IMR-90 (cell line): ENCODE results near the gene FMN1. TPM values are rescaled to one million over a fixed set of nuclear protein-coding genes. Genes with fewer than 3 reads are reported as not detected.

Source experiments
- ATAC-seq: fragments of 200-7000 bp; cut with Tn5 transposase; 2 replicates; pipeline ENCODE4 v1.9.1; 2020; ENCODE audit warnings: low read depth, mild to moderate bottlenecking, moderate library complexity
- BruUV-seq: library from RNA; stranded (reverse); fragments of 400-500 nt; replicated peaks from 2 replicates; lab custom pipeline; 2021; lab: Mats Ljungman, UMichigan
- CTCF ChIA-PET: fragments of 300-600 bp; formaldehyde crosslinking; extraction: SDS; loops from one replicate; lab custom pipeline; 2021; ENCODE audit warnings: antibody characterized with exemption; lab: Yijun Ruan, JAX
- POLR2A ChIA-PET: fragments of 300-600 bp; sonication (Branson Sonifier 250); formaldehyde crosslinking; loops from one replicate; lab custom pipeline; 2022; ENCODE audit warnings: antibody characterized with exemption; ENCODE audit not compliant: unreplicated experiment; lab: Charles Lee
- DNase-seq: peaks from one replicate; pipeline ENCODE4 v3.0.0; 2013
- H2AFZ ChIP-seq: replicated peaks from 2 replicates; pipeline ENCODE3; 2013; ENCODE audit warnings: low read length, mild to moderate bottlenecking; ENCODE audit not compliant: poor library complexity
- H2AK5ac ChIP-seq: 2 replicates; pipeline ENCODE4 v1.6.1; 2013; ENCODE audit warnings: low read depth, low read length, inconsistent platforms
- H2AK9ac ChIP-seq: replicated peaks from 2 replicates; pipeline ENCODE3; 2013; ENCODE audit warnings: mild to moderate bottlenecking, low read depth, low read length, moderate library complexity; ENCODE audit not compliant: poor library complexity
- H2BK120ac ChIP-seq: 2 replicates; pipeline ENCODE4 v1.6.1; 2013; ENCODE audit warnings: low read depth, low read length, inconsistent platforms
- H2BK15ac ChIP-seq: 3 replicates; pipeline ENCODE4 v1.6.1; 2013; ENCODE audit warnings: low read depth, low read length, inconsistent platforms
- H2BK20ac ChIP-seq: 2 replicates; pipeline ENCODE4 v1.6.1; 2013; ENCODE audit warnings: low read depth, mild to moderate bottlenecking, inconsistent platforms, low read length, moderate library complexity
- H2BK5ac ChIP-seq: 2 replicates; pipeline ENCODE4 v1.6.1; 2013; ENCODE audit warnings: mild to moderate bottlenecking, low read depth, low read length, inconsistent platforms; ENCODE audit not compliant: poor library complexity, severe bottlenecking
- H3K14ac ChIP-seq: replicated peaks from 2 replicates; pipeline ENCODE4 v1.6.1; 2013; ENCODE audit warnings: low read depth, low read length, inconsistent platforms
- H3K18ac ChIP-seq: 2 replicates; pipeline ENCODE4 v1.6.1; 2013; ENCODE audit warnings: low read depth, low read length, control low read depth
- H3K23ac ChIP-seq: 2 replicates; pipeline ENCODE4 v1.6.1; 2013; ENCODE audit warnings: low read depth, low read length, inconsistent platforms
- H3K27ac ChIP-seq: 2 replicates; pipeline ENCODE4 v1.5.1; 2013; ENCODE audit warnings: mild to moderate bottlenecking, control low read depth, low read length; ENCODE audit not compliant: insufficient read depth
- H3K27me3 ChIP-seq: 2 replicates; pipeline ENCODE4 v1.6.1; 2013; ENCODE audit warnings: low read length; ENCODE audit not compliant: control insufficient read depth, insufficient read depth
- H3K36me3 ChIP-seq: 2 replicates; pipeline ENCODE4 v1.6.1; 2013; ENCODE audit warnings: low read length, mixed read lengths; ENCODE audit not compliant: control insufficient read depth, insufficient read depth
- H3K4ac ChIP-seq: 2 replicates; pipeline ENCODE4 v1.6.1; 2013; ENCODE audit warnings: low read depth, low read length, inconsistent platforms
- H3K4me1 ChIP-seq: 2 replicates; pipeline ENCODE4 v1.6.1; 2013; ENCODE audit warnings: low read length, mixed read lengths; ENCODE audit not compliant: control insufficient read depth, insufficient read depth
- H3K4me2 ChIP-seq: 2 replicates; pipeline ENCODE4 v1.6.1; 2013; ENCODE audit warnings: low read depth, mild to moderate bottlenecking, control low read depth, low read length, moderate library complexity
- H3K4me3 ChIP-seq: 2 replicates; pipeline ENCODE4 v1.5.1; 2013; ENCODE audit warnings: low read depth, mild to moderate bottlenecking, control low read depth, low read length, moderate library complexity; ENCODE audit not compliant: insufficient read depth
- H3K56ac ChIP-seq: 2 replicates; pipeline ENCODE4 v1.6.1; 2013; ENCODE audit warnings: low read length, inconsistent platforms; ENCODE audit not compliant: insufficient read depth; ENCODE audit errors: extremely low read depth
- H3K79me1 ChIP-seq, 2 experiments: 2 replicates each; pipeline ENCODE4 v1.6.1; 2013; ENCODE audit warnings: low read length in 2 of 2, inconsistent platforms in 1 of 2, low read depth in 1 of 2
- H3K9ac ChIP-seq: 2 replicates; pipeline ENCODE4 v1.6.1; 2013; ENCODE audit warnings: low read depth, low read length, control low read depth
- H3K9me1 ChIP-seq: 2 replicates; pipeline ENCODE4 v1.6.1; 2013; ENCODE audit warnings: low read length, inconsistent platforms; ENCODE audit not compliant: insufficient read depth
- H3K9me3 ChIP-seq: 2 replicates; pipeline ENCODE4 v1.6.1; 2013; ENCODE audit warnings: low read length; ENCODE audit not compliant: control insufficient read depth, insufficient read depth
- H4K20me1 ChIP-seq: 2 replicates; pipeline ENCODE4 v1.6.1; 2013; ENCODE audit warnings: low read length, inconsistent platforms; ENCODE audit not compliant: insufficient read depth
- H4K5ac ChIP-seq: 2 replicates; pipeline ENCODE4 v1.6.1; 2013; ENCODE audit warnings: mild to moderate bottlenecking, low read depth, low read length, control low read depth
- H4K8ac ChIP-seq, 2 experiments: 2 replicates each; pipeline ENCODE4 v1.6.1; 2013; ENCODE audit warnings: low read depth in 2 of 2, low read length in 2 of 2, control low read depth in 1 of 2, inconsistent platforms in 1 of 2
- H4K91ac ChIP-seq: 2 replicates; pipeline ENCODE4 v1.6.1; 2013; ENCODE audit warnings: low read depth, low read length, inconsistent platforms; ENCODE audit not compliant: insufficient read depth
- POLR2A ChIP-seq: IDR thresholded peaks from 2 replicates; pipeline ENCODE4 v1.6.1; 2012; ENCODE audit warnings: mild to moderate bottlenecking, low read depth, low read length
- dilution Hi-C: fragments of 300-500 bp; cut with HindIII; formaldehyde crosslinking; loops from one replicate; pipeline ENCODE4 v1.14.3; 2018; ENCODE audit warnings: low sequenced_read_pairs; ENCODE audit not compliant: unreplicated experiment
- in situ Hi-C: fragments of 300-500 bp; cut with MboI; formaldehyde crosslinking; loops from 3 replicates; pipeline ENCODE4 v1.14.3; 2019; ENCODE audit warnings: low sequenced_read_pairs, inconsistent platforms, mixed read lengths
- intact Hi-C: fragments of 100-400 bp; cut with micrococcal nuclease; formaldehyde crosslinking; loops from 2 replicates; pipeline ENCODE4 v1.10.0; 2022
- polyA plus RNA-seq, 3 experiments: library from polyadenylated mRNA; depleted of rRNA; stranded (reverse); fragments of >200 nt; gene quantifications; 2 replicates each; pipeline ENCODE4 v1.2.3, GENCODE V29; 2012; ENCODE audit warnings: low replicate concordance in 1 of 3
- total RNA-seq: library from RNA; depleted of rRNA; stranded (reverse); fragments of >200 nt; gene quantifications from 2 replicates; pipeline ENCODE4 v1.2.3, GENCODE V29; 2012
- TF ChIP-seq, protein P1 (sequence below): conservative IDR thresholded peaks from 2 replicates; pipeline ENCODE4 v1.5.1; 2012; ENCODE audit warnings: mild to moderate bottlenecking, low read depth, low read length, improper control_type of control experiment

Gene FMN1
- total and polyA plus RNA-seq, 2 of the 4 experiments (the other 2 are of a cell fraction), result 7.3 to 17.6 TPM

- POLR2A ChIA-PET, result no interaction called here
- CTCF ChIA-PET, result no interaction called here
- no peak overlapping the region for H3K9ac ChIP-seq
Measured at GRCh38 chr15:32722136-32722535, 472.4 kb downstream of the FMN1 start.

More at GRCh38 chr15:32722136-32722535, 472.4 kb downstream of the FMN1 start:
- dilution Hi-C loops (no loop called here), in situ Hi-C loops (loop anchor here (5.0 kb wide), 1 partner anchor 50 kb away; no protein-coding TSS in a partner anchor), intact Hi-C loops (loop anchor here (5.0 kb wide), 1 partner anchor 120 kb away; no protein-coding TSS in a partner anchor)
- Histone ChIP-seq H3K4me1 (peaks cover 2% of the 10 kb centered on the region; the same call in 1 of the 2 replicates), H3K18ac (peak overlapping the region; percentile 4; the same call in 1 of the 2 replicates), H3K4me3 (no peak overlapping the region), H3K4ac (no peak overlapping the region; the same call in 1 of the 2 replicates), H3K9me1 (no peaks in the 10 kb centered on the region; the same call in none of the 2 replicates), H3K36me3 (peaks cover 41% of the 10 kb centered on the region), H4K8ac (no peak overlapping the region; a peak in 1 of 4 replicates), H4K20me1 (peaks cover 79% of the 10 kb centered on the region), H2AFZ (no peak overlapping the region), H4K5ac (peak overlapping the region; percentile 19; the same call in 1 of the 2 replicates), H2BK15ac (no peak overlapping the region), H4K91ac (no peak overlapping the region), H3K79me1 (peaks cover 0 to 25% of the 10 kb centered on the region in 2 experiments; a peak in 2 of 4 replicates), H2BK20ac (no peak overlapping the region), H3K14ac (no peak overlapping the region), H2BK120ac (no peak overlapping the region), H2AK5ac (no peak overlapping the region), H2AK9ac (no peak overlapping the region), H3K27ac (peak overlapping the region; percentile 61; the same call in 1 of the 2 replicates), H3K9me3 (no peaks in the 10 kb centered on the region), H3K4me2 (peak overlapping the region; percentile 64), H2BK5ac (peak overlapping the region; percentile 77), H3K27me3 (no peaks in the 10 kb centered on the region), H3K23ac (peak overlapping the region; percentile 89), H3K56ac (no peak overlapping the region)
- TF ChIP-seq, protein P1, sequence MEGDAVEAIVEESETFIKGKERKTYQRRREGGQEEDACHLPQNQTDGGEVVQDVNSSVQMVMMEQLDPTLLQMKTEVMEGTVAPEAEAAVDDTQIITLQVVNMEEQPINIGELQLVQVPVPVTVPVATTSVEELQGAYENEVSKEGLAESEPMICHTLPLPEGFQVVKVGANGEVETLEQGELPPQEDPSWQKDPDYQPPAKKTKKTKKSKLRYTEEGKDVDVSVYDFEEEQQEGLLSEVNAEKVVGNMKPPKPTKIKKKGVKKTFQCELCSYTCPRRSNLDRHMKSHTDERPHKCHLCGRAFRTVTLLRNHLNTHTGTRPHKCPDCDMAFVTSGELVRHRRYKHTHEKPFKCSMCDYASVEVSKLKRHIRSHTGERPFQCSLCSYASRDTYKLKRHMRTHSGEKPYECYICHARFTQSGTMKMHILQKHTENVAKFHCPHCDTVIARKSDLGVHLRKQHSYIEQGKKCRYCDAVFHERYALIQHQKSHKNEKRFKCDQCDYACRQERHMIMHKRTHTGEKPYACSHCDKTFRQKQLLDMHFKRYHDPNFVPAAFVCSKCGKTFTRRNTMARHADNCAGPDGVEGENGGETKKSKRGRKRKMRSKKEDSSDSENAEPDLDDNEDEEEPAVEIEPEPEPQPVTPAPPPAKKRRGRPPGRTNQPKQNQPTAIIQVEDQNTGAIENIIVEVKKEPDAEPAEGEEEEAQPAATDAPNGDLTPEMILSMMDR, result no peak
- peak; percentile 44; the same call in 1 of the 2 replicates for TF ChIP-seq POLR2A
- ATAC-seq (no peak), DNase-seq (peak; percentile 55)
- BruUV-seq, result no TSS peak
